Heart right ventricle (tissue), 16 donors: ENCODE data around the gene NCLN. TPM values are rescaled to one million over a fixed set of nuclear protein-coding genes. Genes with fewer than 3 reads are reported as not detected.
"Not testable (repeated sequence)": the region's sequence is repeated elsewhere in the genome, so short reads cannot be mapped to it uniquely, and the experiment has no call there.

Source experiments
- ATAC-seq, 8 donors: fragments of 200-7000 bp; cut with Tn5 transposase; one replicate each; pipeline ENCODE4 v1.9.1; 2020; ENCODE audit warnings: mild to moderate bottlenecking in 8 of 8, moderate library complexity in 8 of 8, moderate number of reproducible peaks in 1 of 8
- DNase-seq, 2 donors: peaks; one replicate each; pipeline ENCODE4 v3.0.0-alpha.2; 2020
- H3K27ac ChIP-seq, 10 donors: fragments of 200-600 bp; sonication (generic) in 2 of 10; one replicate each; pipeline versions ENCODE4 v1.5.0 to v1.8.0; 2020 to 2022; ENCODE audit warnings: mild to moderate bottlenecking in 3 of 10
- H3K27me3 ChIP-seq, 7 donors: fragments of 200-600 bp; one replicate each; pipeline ENCODE4 v1.8.0; 2021 to 2022; ENCODE audit warnings: mild to moderate bottlenecking in 2 of 7
- H3K36me3 ChIP-seq, 9 donors: fragments of 200-600 bp; sonication (generic) in 1 of 9; one replicate each; pipeline versions ENCODE4 v1.5.0 to v1.8.0; 2020 to 2022; ENCODE audit warnings: mild to moderate bottlenecking in 2 of 9
- H3K4me1 ChIP-seq, 9 donors: fragments of 200-600 bp; sonication (generic) in 1 of 9; one replicate each; pipeline versions ENCODE4 v1.5.0 to v1.8.0; 2020 to 2022; ENCODE audit warnings: mild to moderate bottlenecking in 4 of 9
- H3K4me3 ChIP-seq, 10 donors: fragments of 200-600 bp; sonication (generic) in 2 of 10; one replicate each; pipeline versions ENCODE4 v1.5.0 to v1.8.0; 2020 to 2022; ENCODE audit warnings: mild to moderate bottlenecking in 7 of 10, moderate library complexity in 2 of 10
- H3K9me3 ChIP-seq, 11 donors: fragments of 200-600 bp in 10 of 11; sonication (generic) in 2 of 11; one replicate each; pipeline versions ENCODE4 v1.5.0 to v1.8.0; 2013 to 2022; ENCODE audit warnings: mild to moderate bottlenecking in 2 of 11, control low read depth in 1 of 11, moderate library complexity in 1 of 11
- CTCF ChIP-seq, 9 donors: fragments of 200-600 bp; sonication (generic) in 2 of 9; IDR thresholded peaks; one replicate each; pipeline versions ENCODE4 v1.5.0 to v1.8.0; 2021 to 2022; ENCODE audit warnings: antibody characterized with exemption in 9 of 9, mild to moderate bottlenecking in 5 of 9, moderate library complexity in 1 of 9
- WGBS, 2 donors: extraction: QIAGEN DNeasy Blood & Tissue Kit; methylation state at CpG; one replicate each; pipeline ENCODE4 v1.1.7; 2013; ENCODE audit warnings: inconsistent platforms in 1 of 2; 5-methylcytosine and 5-hydroxymethylcytosine counted together
- intact Hi-C, 10 donors: fragments of 100-400 bp; cut with DNase I; formaldehyde crosslinking; loops; one replicate each; pipeline versions ENCODE4 v1.11.1 to v1.14.2; 2022
- polyA plus RNA-seq, 2 donors: library from polyadenylated mRNA; stranded (reverse); fragments of 200-250 nt; gene quantifications; one replicate each; pipeline ENCODE4 v1.2.3, GENCODE V29; 2013
- total RNA-seq, 10 donors: library from RNA; stranded (reverse); fragmentation: NEBNext Ultra II Directional in 3 of 10; extraction: Animal tissue kit (Norgen Biotek cat#: 25700) in 3 of 10; gene quantifications; one replicate each; pipeline versions ENCODE4 v1.2.1 to v1.2.4, GENCODE V29; 2021 to 2023
- donor health status: Arrhythmogenic right ventricular cardiomyopathy.
- donor health status: ischemic (EF 13 %, LVEDD 7.1; RV severe dilation, severe dysfunction).
- donor health status: healthy with polysubstance abuse.
- donor health status: DM: no; HTN: yes; CAD: no.
- donor health status: DM: no; HTN: no; CAD: no.
- donor health status: ischemic (EF 25% LVEDD 6.9; RV normal size, moderate dysfunction).
- donor health status: ischemic (EF 25% LVEDD 5.7; RV mildly dilated, moderate dysfunction).
- donor health status: healthy.
- donor health status: DM: yes; HTN: yes; CAD: no.
- donor health status: Ischemic cardiomyopathy.
- donor health status: ischemic (EF 35%, LVEDD 5.7; RV mildly dilated, moderate dysfunction).
- donor health status: nonischemic (EF 11% LVEDD 7.7; RV severe dilation, severe dysfunction).
- donor health status: DM: yes; HTN: yes; CAD: no.
- donor health status: PGD.
- donor health status: ischemic (EF 29% LVEDD 5.4; RV normal size, mild dysfunction).
- donor health status: nonischemic (EF 23%, LVEDD 6.1; RV moderate dilation, normal function).

Gene NCLN
- total and polyA plus RNA-seq, 12 donors = 17.1 to 43.6 (median 27.9) TPM

DNA sequence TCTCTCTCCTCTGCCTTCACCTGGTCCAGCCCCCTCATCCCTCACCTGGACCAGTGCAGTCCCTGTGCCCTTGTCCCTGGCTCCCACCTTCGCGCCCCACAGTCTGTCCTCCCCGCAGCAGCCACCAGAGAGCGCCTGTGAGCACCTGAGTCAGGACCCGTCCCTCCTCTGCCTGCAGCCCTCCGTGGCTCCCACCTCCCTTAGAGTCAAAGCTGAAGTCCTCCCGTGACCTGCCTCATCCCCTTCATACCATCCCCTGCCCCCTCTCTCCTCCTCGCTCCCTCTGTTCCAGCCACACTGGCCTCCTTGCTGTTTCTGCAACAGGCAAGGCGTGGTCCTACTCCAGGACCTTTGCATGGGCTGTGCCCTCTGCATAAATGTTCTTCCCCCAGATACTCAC, 49.1 kb downstream of the NCLN start:
- Histone ChIP-seq H3K9me3 (peaks cover 0 to 4% (median 0%) of the 10 kb centered on the region in 11 donors), H3K27ac (no peak overlapping the region), H3K36me3 (no peaks in the 10 kb centered on the region), H3K4me3 (no peak overlapping the region), H3K27me3 (peaks cover 0 to 35% (median 15%) of the 10 kb centered on the region in 7 donors), H3K4me1 (no peaks in the 10 kb centered on the region)
- intact Hi-C loops = no loop called here
- no peak for DNase-seq
- no peak for ATAC-seq
- WGBS, 2 donors = 60 to 61% methylated on average over 9 of the region's 9 CpGs
- peak in 1 of 9 donors; percentile 6 for TF ChIP-seq CTCF (IDR thresholded peaks at IDR 0.05)

DNA sequence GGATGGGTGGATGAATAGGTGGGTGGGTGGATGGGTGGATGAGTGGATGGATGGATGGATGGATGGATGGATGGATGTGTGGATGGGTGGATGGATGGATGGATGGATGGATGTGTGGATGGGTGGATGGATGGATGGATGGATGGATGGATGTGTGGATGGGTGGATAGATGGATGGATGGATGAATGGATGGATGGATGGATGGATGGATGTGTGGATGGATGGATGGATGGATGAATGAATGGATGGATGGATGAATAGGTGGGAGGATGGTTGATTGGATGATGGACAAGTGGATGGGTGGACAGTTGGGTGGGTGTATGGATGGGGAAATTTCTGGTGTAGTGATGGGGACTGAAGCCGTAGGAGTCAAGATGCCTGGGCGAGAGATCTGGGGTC, 49.9 kb downstream of the NCLN start:
- intact Hi-C loops, DNase-seq, H3K27ac ChIP-seq, ATAC-seq, H3K9me3 ChIP-seq, H3K36me3 ChIP-seq, H3K4me3 ChIP-seq, H3K4me1 ChIP-seq: not testable (repeated sequence)
- H3K27me3 ChIP-seq = peaks cover 0 to 27% (median 9%) of the 10 kb centered on the region in 7 donors
- 70 to 80% methylated on average over 2 of the region's 2 CpGs for WGBS, 2 donors

DNA sequence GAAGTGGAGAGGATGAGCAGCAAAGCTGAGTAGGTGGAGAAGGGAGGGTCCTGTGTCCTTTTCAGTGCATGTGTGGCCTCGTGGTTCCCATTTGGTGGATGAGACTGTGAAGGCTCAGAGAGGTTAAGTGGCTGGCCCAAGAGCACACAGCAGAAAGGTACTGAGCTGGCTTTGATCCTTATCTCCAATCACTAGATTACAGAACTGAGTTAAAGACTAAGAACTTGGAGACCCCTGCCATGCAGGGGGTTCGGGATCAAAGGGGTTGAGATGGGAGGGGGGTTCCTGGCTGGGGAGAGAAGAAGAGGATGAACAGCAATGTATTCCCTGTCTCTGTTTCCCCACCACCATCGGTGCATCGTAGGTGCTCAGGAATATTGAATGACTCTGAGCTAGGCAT, 50.5 kb downstream of the NCLN start:
- DNase-seq = no peak
- H3K4me1 ChIP-seq = no peaks in the 10 kb centered on the region
- peaks cover 0 to 22% (median 9%) of the 10 kb centered on the region in 7 donors for H3K27me3 ChIP-seq
- TF ChIP-seq CTCF (IDR thresholded peaks at IDR 0.05) = no peak
- H3K9me3 ChIP-seq = peaks cover 0 to 4% (median 0%) of the 10 kb centered on the region in 11 donors
- H3K4me3 ChIP-seq = no peak overlapping the region
- intact Hi-C loops = no loop called here
- no peak for ATAC-seq
- H3K27ac ChIP-seq = no peak overlapping the region
- H3K36me3 ChIP-seq = no peaks in the 10 kb centered on the region
- 68 to 69% methylated on average over 4 of the region's 4 CpGs for whole genome bisulfite sequencing, 2 donors

- H3K4me3 ChIP-seq = no peak overlapping the region
- WGBS, 2 donors = 87 to 90% methylated on average over 7 of the region's 7 CpGs
- no peak for TF ChIP-seq CTCF (IDR thresholded peaks at IDR 0.05)
Measured at GRCh38 chr19:3238066-3238561, 52.4 kb downstream of the NCLN start.

GRCh38 chr19:3239367-3239766, 53.6 kb downstream of the NCLN start:
- Histone ChIP-seq H3K36me3 (no peaks in the 10 kb centered on the region), H3K4me3 (no peak overlapping the region), H3K4me1 (no peaks in the 10 kb centered on the region), H3K27ac (no peak overlapping the region), H3K9me3 (peaks cover 0 to 4% (median 0%) of the 10 kb centered on the region in 11 donors), H3K27me3 (peaks cover 0 to 15% (median 8%) of the 10 kb centered on the region in 7 donors)
- intact Hi-C loops = no loop called here
- DNase-seq (no peak), ATAC-seq (no peak)
- TF ChIP-seq CTCF (IDR thresholded peaks at IDR 0.05) = no peak
- 68 to 75% methylated on average over 5 of the region's 5 CpGs for WGBS, 2 donors

More at GRCh38 chr19:3238066-3238561, 52.4 kb downstream of the NCLN start:
- Histone ChIP-seq H3K36me3 (no peaks in the 10 kb centered on the region), H3K9me3 (peaks cover 0 to 4% (median 0%) of the 10 kb centered on the region in 11 donors), H3K27me3 (peaks cover 0 to 20% (median 11%) of the 10 kb centered on the region in 7 donors), H3K4me1 (no peaks in the 10 kb centered on the region), H3K27ac (no peak overlapping the region)
- intact Hi-C loops = no loop called here
- ATAC-seq = no peak
- DNase-seq = no peak
